Activated naive CD8-positive, alpha-beta T cell (primary cell): ENCODE data around the gene DIP2A.
"Not testable (repeated sequence)": the region's sequence is repeated elsewhere in the genome, so short reads cannot be mapped to it uniquely, and the experiment has no call there.

Experiments used
- H3K27ac Mint-ChIP-seq: one replicate; pipeline ENCODE4 v1.8.0; 2021; ENCODE audit warnings: mixed read lengths
- H3K27me3 Mint-ChIP-seq: one replicate; pipeline ENCODE4 v1.8.0; 2021; ENCODE audit warnings: mixed read lengths
- H3K36me3 Mint-ChIP-seq: one replicate; pipeline ENCODE4 v1.8.0; 2021; ENCODE audit warnings: mixed read lengths
- H3K4me1 Mint-ChIP-seq: one replicate; pipeline ENCODE4 v1.8.0; 2021; ENCODE audit warnings: low read depth, mixed read lengths
- H3K4me3 Mint-ChIP-seq: one replicate; pipeline ENCODE4 v1.8.0; 2021; ENCODE audit warnings: mild to moderate bottlenecking, mixed read lengths
- H3K9me3 Mint-ChIP-seq: one replicate; pipeline ENCODE4 v1.8.0; 2021; ENCODE audit warnings: low read depth, mixed read lengths

The DIP2A gene

DNA sequence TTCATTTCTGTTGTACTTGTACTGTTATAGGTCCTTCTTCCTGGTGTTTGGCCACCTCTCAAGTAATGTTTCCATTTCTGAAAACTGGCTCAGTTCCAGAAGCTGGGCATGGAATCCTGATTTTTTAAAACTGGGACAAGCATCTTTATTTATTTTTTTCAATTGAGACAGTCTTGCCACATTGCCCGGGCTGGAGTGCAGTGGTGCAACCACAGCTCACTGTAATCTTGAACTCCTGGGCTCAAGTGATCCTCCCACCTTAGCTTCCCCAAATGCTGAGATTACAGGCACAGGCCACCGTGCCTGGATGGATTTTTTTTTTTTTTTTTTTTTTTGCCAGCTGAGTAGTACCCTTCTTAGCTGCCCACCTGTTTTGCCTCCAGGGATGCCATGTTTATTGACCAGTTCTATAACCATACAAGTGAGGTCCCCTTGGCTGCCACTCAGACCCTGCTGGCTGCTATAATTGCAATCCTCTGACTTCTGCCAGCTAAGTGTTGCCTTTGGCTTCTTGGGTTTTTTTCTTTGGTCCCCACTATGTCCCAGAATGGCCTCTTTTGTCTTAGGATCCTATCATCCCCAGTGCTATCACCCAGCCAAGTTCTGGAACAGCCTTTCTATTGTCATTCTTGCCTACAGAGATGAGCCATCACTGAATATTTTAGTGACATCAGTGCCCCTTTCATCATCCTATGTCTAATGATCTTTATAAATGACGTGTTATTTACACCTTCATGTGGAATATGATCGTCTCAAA is 3.9 kb upstream of the DIP2A start:
- Mint-ChIP-seq H3K4me3 (no peak overlapping the region), H3K36me3 (peaks cover 7% of the 10 kb centered on the region), H3K27ac (peak overlapping the region; percentile 8)

GRCh38 chr21:46455575-46456385 is 2.9 kb upstream of the DIP2A start:
- H3K4me1 Mint-ChIP-seq: peaks cover 39% of the 10 kb centered on the region
- H3K27ac Mint-ChIP-seq: peak overlapping the region; percentile 8
- peak overlapping the region; percentile 93 for H3K4me3 Mint-ChIP-seq
- H3K27me3 Mint-ChIP-seq: no peaks in the 10 kb centered on the region
- peaks cover 5% of the 10 kb centered on the region for H3K36me3 Mint-ChIP-seq
- H3K9me3 Mint-ChIP-seq: no peaks in the 10 kb centered on the region

More for the DNA sequence above, 3.9 kb upstream of the DIP2A start:
- Mint-ChIP-seq H3K9me3 (no peaks in the 10 kb centered on the region), H3K4me1 (peaks cover 37% of the 10 kb centered on the region), H3K27me3 (no peaks in the 10 kb centered on the region)

DNA sequence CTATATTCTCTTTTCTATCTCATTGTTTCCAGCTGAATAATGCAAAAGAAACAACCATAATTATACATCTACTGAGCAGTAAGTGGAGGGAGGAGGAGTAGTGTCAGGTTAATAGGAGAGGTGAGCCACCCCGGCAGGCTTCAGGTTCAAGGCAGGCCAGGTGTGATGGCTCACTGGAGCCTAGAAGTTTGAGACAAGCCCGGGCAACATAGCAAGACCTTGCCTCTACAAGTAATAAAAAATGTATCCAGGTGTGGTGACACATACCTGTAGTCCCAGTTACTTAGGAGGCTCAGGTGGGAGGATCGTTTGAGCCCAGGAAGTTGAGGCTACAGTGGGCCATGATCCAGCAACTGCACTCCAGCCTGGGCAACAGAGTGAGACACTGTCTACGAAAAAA is 1.9 kb upstream of the DIP2A start:
- Mint-ChIP-seq H3K36me3 (peaks cover 5% of the 10 kb centered on the region), H3K4me1 (peaks cover 45% of the 10 kb centered on the region), H3K9me3 (no peaks in the 10 kb centered on the region), H3K4me3 (peak overlapping the region; percentile 93), H3K27me3 (no peaks in the 10 kb centered on the region), H3K27ac (peak overlapping the region; percentile 68)

- peak overlapping the region; percentile 91 for H3K27ac Mint-ChIP-seq
- H3K27me3 Mint-ChIP-seq: no peaks in the 10 kb centered on the region
- no peaks in the 10 kb centered on the region for H3K9me3 Mint-ChIP-seq
- H3K4me3 Mint-ChIP-seq: peak overlapping the region; percentile 93
- peaks cover 5% of the 10 kb centered on the region for H3K36me3 Mint-ChIP-seq
- peaks cover 53% of the 10 kb centered on the region for H3K4me1 Mint-ChIP-seq
Observed at GRCh38 chr21:46457801-46458314, 833 bp upstream of the DIP2A start.

DNA sequence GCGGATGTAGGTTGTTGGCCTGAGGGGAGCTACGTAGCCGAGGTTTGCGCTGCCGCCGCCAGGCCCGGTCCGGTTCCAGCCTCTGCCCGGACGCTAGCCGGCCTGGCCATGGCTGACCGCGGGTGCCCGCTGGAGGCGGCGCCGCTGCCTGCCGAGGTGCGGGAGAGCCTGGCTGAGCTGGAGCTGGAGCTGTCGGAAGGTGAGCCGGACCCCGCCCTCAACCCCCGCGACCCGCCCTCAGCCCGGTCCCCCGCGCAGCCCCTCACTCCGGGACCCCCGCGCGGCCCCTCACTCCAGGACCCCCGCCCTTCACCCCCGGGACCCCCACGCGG is 299 bp downstream of the DIP2A start:
- H3K27me3 Mint-ChIP-seq: no peaks in the 10 kb centered on the region
- H3K9me3 Mint-ChIP-seq: no peaks in the 10 kb centered on the region
- peaks cover 2% of the 10 kb centered on the region for H3K36me3 Mint-ChIP-seq
- no peak overlapping the region for H3K27ac Mint-ChIP-seq
- H3K4me3 Mint-ChIP-seq: peak overlapping the region; percentile 81
- H3K4me1 Mint-ChIP-seq: peaks cover 54% of the 10 kb centered on the region

DNA sequence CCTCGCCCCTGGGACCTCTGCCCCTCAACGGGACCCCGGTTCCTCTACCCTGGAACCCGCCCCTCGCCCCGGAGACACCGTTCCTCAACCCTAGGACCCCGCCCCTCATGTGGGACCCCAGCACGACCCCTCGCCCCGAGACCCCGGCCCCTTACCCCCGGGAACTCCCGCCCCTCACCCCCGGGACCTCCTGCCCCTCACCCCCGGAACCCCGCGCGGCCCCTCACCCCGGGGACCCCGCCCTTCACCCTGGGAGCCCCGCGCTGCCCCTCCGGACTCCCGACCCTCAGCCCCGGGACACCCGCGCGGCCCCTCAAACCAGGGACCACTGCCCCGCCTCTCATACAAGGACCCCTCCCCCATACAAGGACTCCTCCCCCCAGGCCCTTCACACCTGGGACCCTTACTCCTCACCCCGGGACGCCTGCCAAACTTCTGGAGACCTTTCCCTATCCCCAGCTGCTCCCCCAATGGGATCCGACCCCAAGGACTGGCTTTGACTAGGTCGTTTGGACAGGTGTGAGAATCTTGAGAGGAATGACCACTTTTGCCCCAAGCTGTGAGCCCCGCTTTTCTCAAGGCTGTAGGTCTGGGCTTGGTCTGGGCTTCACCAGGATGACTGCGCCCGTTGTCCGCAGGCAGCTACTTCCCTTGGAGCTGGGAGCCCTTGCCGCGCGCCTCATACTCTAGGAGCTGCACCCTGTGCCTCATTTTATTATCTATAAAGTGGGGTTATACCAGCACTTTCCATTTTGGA is 843 bp downstream of the DIP2A start:
- peaks cover 56% of the 10 kb centered on the region for H3K4me1 Mint-ChIP-seq
- H3K36me3 Mint-ChIP-seq: peaks cover 5% of the 10 kb centered on the region
- no peaks in the 10 kb centered on the region for H3K9me3 Mint-ChIP-seq

GRCh38 chr21:46461909-46462308 is 3.2 kb downstream of the DIP2A start:
- H3K4me1 Mint-ChIP-seq: peaks cover 51% of the 10 kb centered on the region
- peaks cover 4% of the 10 kb centered on the region for H3K36me3 Mint-ChIP-seq
- H3K4me3 Mint-ChIP-seq: no peak overlapping the region
- no peaks in the 10 kb centered on the region for H3K27me3 Mint-ChIP-seq
- H3K9me3 Mint-ChIP-seq: no peaks in the 10 kb centered on the region
- peak overlapping the region; percentile 75 for H3K27ac Mint-ChIP-seq

More for the DNA sequence above, 843 bp downstream of the DIP2A start:
- Mint-ChIP-seq H3K27me3 (no peaks in the 10 kb centered on the region), H3K27ac (peak overlapping the region; percentile 91), H3K4me3 (peak overlapping the region; percentile 92)

DNA sequence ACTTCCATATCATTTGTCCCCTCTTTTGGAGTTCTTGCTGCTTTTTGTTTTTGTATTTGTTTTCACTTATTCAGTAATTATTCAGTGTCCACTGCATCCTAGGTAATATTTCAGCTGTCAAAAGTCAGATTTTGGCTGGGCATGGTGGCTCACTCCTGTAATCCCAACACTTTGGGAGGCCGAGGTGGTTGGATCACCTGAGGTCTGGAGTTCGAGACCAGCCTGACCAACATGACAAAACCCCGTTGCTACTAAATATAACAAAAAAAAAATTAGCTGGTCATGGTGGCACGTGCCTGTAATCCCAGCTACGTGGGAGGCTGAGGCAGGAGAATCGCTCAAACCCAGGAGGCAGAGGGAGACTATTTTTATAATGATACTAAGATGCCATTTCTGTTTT is 6.5 kb downstream of the DIP2A start:
- not testable (repeated sequence) for H3K9me3 Mint-ChIP-seq, H3K4me3 Mint-ChIP-seq, H3K36me3 Mint-ChIP-seq, H3K27me3 Mint-ChIP-seq
- Mint-ChIP-seq H3K27ac (peak overlapping the region; percentile 67), H3K4me1 (peaks cover 63% of the 10 kb centered on the region)

DNA sequence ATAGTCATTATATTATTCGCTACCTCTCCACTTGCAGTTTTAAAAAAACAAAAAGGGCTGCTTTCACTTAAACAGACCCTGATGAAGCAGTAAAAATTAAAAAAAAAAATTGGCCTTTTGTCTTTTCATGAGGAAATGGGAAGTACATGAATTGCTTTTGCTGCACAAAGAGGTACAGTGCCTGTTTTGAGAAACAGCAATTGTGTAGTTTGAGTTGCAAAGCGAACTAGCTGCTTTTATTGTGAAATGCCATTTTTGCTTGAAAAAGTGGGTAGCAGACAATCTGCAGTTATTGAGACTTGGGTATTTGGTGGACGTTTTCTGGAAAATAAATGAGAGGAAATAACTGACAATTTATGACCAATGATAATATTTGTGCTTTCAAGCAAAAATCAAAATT is 7.0 kb downstream of the DIP2A start:
- no peaks in the 10 kb centered on the region for H3K27me3 Mint-ChIP-seq
- no peak overlapping the region for H3K4me3 Mint-ChIP-seq
- H3K4me1 Mint-ChIP-seq: peaks cover 59% of the 10 kb centered on the region
- peaks cover 4% of the 10 kb centered on the region for H3K36me3 Mint-ChIP-seq
- H3K27ac Mint-ChIP-seq: no peak overlapping the region
- no peaks in the 10 kb centered on the region for H3K9me3 Mint-ChIP-seq

DNA sequence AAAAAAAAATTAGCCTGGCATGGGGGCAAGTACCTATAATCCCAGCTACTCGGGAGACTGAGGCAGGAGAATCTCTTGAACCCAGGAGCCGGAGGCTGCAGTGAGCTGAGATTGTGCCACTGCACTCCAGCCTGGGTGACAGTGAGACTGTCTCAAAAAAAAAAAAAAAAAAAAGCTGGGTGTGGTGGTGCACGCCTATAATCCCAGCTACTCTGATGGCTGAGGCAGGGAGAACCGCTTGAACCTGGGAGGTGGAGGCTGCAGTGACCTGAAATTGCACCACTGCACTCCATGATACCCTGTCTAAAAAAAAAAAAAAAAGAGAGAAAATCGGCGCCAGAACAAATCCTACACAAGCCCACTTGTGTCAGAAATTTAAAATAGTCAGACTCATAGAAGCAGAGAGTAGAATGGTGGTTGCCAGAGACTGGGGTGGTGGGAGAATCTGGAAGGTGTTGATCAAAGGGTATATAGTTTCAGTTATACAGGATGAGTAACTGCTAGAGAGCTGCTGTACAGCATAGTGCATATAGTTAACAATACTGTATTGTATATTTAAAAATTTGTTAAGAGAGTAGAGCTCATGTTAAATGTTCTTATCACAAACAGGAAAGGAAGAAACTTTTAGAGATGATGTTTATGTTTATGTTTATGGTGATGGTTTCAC is 9.6 kb downstream of the DIP2A start:
- H3K4me3 Mint-ChIP-seq: peak overlapping the region; percentile 8
- peaks cover 61% of the 10 kb centered on the region for H3K4me1 Mint-ChIP-seq
- no peaks in the 10 kb centered on the region for H3K27me3 Mint-ChIP-seq
- H3K27ac Mint-ChIP-seq: peak overlapping the region; percentile 35
- peaks cover 4% of the 10 kb centered on the region for H3K36me3 Mint-ChIP-seq
- no peaks in the 10 kb centered on the region for H3K9me3 Mint-ChIP-seq

DNA sequence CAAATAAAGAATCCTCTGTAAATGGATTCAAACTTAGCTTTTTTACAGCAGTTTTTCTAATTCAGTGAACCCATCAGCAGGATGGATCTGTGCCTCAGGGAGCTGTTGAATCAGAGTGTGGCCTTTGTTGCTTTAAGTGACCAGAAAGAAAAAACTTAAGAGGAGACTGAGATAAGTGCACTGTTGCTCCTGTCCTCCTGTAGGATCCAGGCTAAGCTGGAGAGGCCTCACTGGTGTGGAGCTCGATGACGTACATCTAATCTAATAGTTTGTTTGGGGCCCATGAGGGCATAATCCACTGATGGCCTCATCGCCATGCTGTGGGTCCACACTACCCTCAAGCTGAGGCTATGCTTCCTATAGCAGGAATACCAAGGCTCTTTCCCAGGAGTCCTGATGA is 10.6 kb downstream of the DIP2A start:
- Mint-ChIP-seq H3K27ac (peak overlapping the region; percentile 59), H3K4me1 (peaks cover 64% of the 10 kb centered on the region)

DNA sequence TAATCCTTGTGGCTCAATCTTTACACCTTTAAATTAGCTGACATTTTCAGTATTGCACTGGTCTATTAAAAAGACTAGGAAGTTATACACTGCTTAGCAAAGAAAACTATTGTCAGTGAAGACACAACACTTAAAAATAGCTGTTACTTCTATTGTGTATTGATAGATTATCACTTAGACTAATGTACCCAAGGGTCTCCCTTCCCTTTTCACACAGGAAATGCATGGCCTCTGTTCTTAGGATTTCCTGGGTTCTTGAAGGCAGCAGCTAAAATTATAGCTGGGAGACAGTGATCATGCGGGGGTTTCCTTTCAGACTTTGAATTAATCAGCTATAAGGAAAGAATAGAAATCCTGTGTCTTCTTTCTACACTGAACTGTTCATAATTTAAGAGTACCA is 12.8 kb downstream of the DIP2A start:
- Mint-ChIP-seq H3K4me1 (peaks cover 67% of the 10 kb centered on the region), H3K27me3 (no peaks in the 10 kb centered on the region), H3K36me3 (peaks cover 6% of the 10 kb centered on the region), H3K27ac (peak overlapping the region; percentile 34), H3K9me3 (no peaks in the 10 kb centered on the region), H3K4me3 (no peak overlapping the region)

More for the DNA sequence above, 10.6 kb downstream of the DIP2A start:
- peaks cover 6% of the 10 kb centered on the region for H3K36me3 Mint-ChIP-seq
- no peaks in the 10 kb centered on the region for H3K27me3 Mint-ChIP-seq
- H3K9me3 Mint-ChIP-seq: no peaks in the 10 kb centered on the region
- no peak overlapping the region for H3K4me3 Mint-ChIP-seq

DNA sequence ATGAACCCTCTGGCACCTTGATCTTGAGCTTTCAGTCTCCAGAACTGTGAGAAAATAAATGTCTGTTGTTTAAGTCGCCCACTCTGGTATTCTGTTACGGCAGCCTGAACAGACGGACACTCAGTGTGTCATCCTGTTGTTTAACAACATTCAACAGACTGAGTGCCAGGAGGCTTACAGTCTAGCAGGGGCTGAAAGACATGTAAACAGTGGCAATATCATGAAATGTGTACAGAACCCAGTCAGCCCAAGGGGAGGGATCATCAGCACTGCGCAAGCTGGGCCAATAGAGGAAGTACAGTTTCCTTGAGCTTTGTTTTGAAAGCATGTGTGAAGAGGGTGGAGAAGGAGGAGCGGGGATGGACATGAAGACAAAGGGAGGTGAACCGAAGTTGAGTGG is 13.6 kb downstream of the DIP2A start:
- H3K27ac Mint-ChIP-seq: peak overlapping the region; percentile 19
- H3K4me3 Mint-ChIP-seq: peak overlapping the region; percentile 2
- no peaks in the 10 kb centered on the region for H3K9me3 Mint-ChIP-seq

DNA sequence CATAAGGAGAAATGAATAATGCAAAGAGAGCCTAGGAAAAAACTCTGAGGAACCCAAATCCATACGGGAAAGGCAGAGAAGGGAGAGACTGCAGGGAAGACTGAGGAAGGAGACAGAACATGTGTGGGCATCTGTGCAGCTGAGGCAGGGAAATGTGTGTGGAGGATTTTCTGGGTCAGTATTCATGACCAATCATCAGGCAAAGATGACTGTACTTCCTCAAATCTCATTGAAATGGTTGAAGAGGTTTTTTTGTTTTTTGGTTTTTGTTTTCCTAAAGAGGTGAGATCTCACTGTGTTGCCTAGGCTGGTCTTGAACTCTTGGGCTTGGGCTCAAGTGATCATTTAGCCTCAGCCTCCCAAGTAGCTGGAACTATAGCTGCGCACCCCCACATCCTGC is 15.7 kb downstream of the DIP2A start:
- Mint-ChIP-seq H3K4me3 (no peak overlapping the region), H3K36me3 (peaks cover 8% of the 10 kb centered on the region), H3K27me3 (no peaks in the 10 kb centered on the region), H3K9me3 (no peaks in the 10 kb centered on the region), H3K27ac (peak overlapping the region; percentile 43), H3K4me1 (peaks cover 60% of the 10 kb centered on the region)

More for the DNA sequence above, 13.6 kb downstream of the DIP2A start:
- Mint-ChIP-seq H3K4me1 (peaks cover 68% of the 10 kb centered on the region), H3K27me3 (no peaks in the 10 kb centered on the region), H3K36me3 (peaks cover 4% of the 10 kb centered on the region)
